Activated naive CD8-positive, alpha-beta T cell treated with anti-CD3 and anti-CD28 coated beads for 36 hours (primary cell): Measurements from ENCODE around the gene THSD4. TPM values are rescaled to one million over a fixed set of nuclear protein-coding genes. Genes with fewer than 3 reads are reported as not detected.

Experiments used
- DNase-seq: peaks from one replicate; pipeline ENCODE4 v3.0.0; 2021
- H3K27ac Mint-ChIP-seq: one replicate; pipeline ENCODE4 v1.8.0; 2022; ENCODE audit warnings: mild to moderate bottlenecking, moderate library complexity, mixed read lengths
- H3K27me3 Mint-ChIP-seq: one replicate; pipeline ENCODE4 v1.8.0; 2022; ENCODE audit warnings: mild to moderate bottlenecking, mixed read lengths
- H3K36me3 Mint-ChIP-seq: one replicate; pipeline ENCODE4 v1.8.0; 2021; ENCODE audit warnings: mild to moderate bottlenecking, mixed read lengths
- H3K4me1 Mint-ChIP-seq: one replicate; pipeline ENCODE4 v1.8.0; 2021; ENCODE audit warnings: mixed read lengths
- H3K4me3 Mint-ChIP-seq: one replicate; pipeline ENCODE4 v1.8.0; 2022; ENCODE audit warnings: mild to moderate bottlenecking, moderate library complexity, mixed read lengths
- H3K9me3 Mint-ChIP-seq: one replicate; pipeline ENCODE4 v1.8.0; 2022; ENCODE audit warnings: mixed read lengths
- total RNA-seq, 2 experiments: library from RNA; stranded (reverse); gene quantifications; one replicate each; pipeline ENCODE4 v1.2.3, GENCODE V29; 2021

Gene THSD4
- total RNA-seq, 2 experiments from 2014 or later: not detected

- no peaks in the 10 kb centered on the region for H3K9me3 Mint-ChIP-seq
- H3K36me3 Mint-ChIP-seq: no peaks in the 10 kb centered on the region
- H3K27me3 Mint-ChIP-seq: peaks cover 17% of the 10 kb centered on the region
- no peaks in the 10 kb centered on the region for H3K4me1 Mint-ChIP-seq
- H3K27ac Mint-ChIP-seq: no peak overlapping the region
- no peak for DNase-seq
- no peak overlapping the region for H3K4me3 Mint-ChIP-seq
Observed at GRCh38 chr15:71627604-71628003, 512.3 kb downstream of the THSD4 start.

- peaks cover 14% of the 10 kb centered on the region for H3K27me3 Mint-ChIP-seq
- H3K27ac Mint-ChIP-seq: no peak overlapping the region
- H3K4me3 Mint-ChIP-seq: no peak overlapping the region
- no peaks in the 10 kb centered on the region for H3K4me1 Mint-ChIP-seq
- H3K9me3 Mint-ChIP-seq: no peaks in the 10 kb centered on the region
- H3K36me3 Mint-ChIP-seq: no peaks in the 10 kb centered on the region
- DNase-seq: no peak
Observed at GRCh38 chr15:71628988-71629770, 513.9 kb downstream of the THSD4 start.

- H3K4me3 Mint-ChIP-seq: no peak overlapping the region
- H3K36me3 Mint-ChIP-seq: no peaks in the 10 kb centered on the region
- no peaks in the 10 kb centered on the region for H3K4me1 Mint-ChIP-seq
- peaks cover 20% of the 10 kb centered on the region for H3K27me3 Mint-ChIP-seq
- no peak for DNase-seq
- H3K9me3 Mint-ChIP-seq: no peaks in the 10 kb centered on the region
- no peak overlapping the region for H3K27ac Mint-ChIP-seq
Observed at GRCh38 chr15:71629781-71630474, 514.7 kb downstream of the THSD4 start.

- H3K4me1 Mint-ChIP-seq: no peaks in the 10 kb centered on the region
- DNase-seq: no peak
- H3K27ac Mint-ChIP-seq: no peak overlapping the region
Observed at GRCh38 chr15:71630475-71630809, 515.2 kb downstream of the THSD4 start.

GRCh38 chr15:71632576-71633195 lies 517.4 kb downstream of the THSD4 start:
- Mint-ChIP-seq H3K4me1 (no peaks in the 10 kb centered on the region), H3K4me3 (no peak overlapping the region)
- DNase-seq: no peak

More at GRCh38 chr15:71630475-71630809, 515.2 kb downstream of the THSD4 start:
- H3K4me3 Mint-ChIP-seq: no peak overlapping the region
- peaks cover 25% of the 10 kb centered on the region for H3K27me3 Mint-ChIP-seq
- H3K9me3 Mint-ChIP-seq: no peaks in the 10 kb centered on the region
- no peaks in the 10 kb centered on the region for H3K36me3 Mint-ChIP-seq

GRCh38 chr15:71634820-71635560 lies 519.7 kb downstream of the THSD4 start:
- Mint-ChIP-seq H3K4me3 (no peak overlapping the region), H3K36me3 (no peaks in the 10 kb centered on the region), H3K4me1 (no peaks in the 10 kb centered on the region), H3K27ac (no peak overlapping the region), H3K27me3 (peaks cover 30% of the 10 kb centered on the region), H3K9me3 (no peaks in the 10 kb centered on the region)
- no peak for DNase-seq

More at GRCh38 chr15:71632576-71633195, 517.4 kb downstream of the THSD4 start:
- Mint-ChIP-seq H3K27ac (no peak overlapping the region), H3K27me3 (peaks cover 29% of the 10 kb centered on the region), H3K36me3 (no peaks in the 10 kb centered on the region), H3K9me3 (no peaks in the 10 kb centered on the region)

GRCh38 chr15:71635735-71636134 lies 520.5 kb downstream of the THSD4 start:
- no peaks in the 10 kb centered on the region for H3K9me3 Mint-ChIP-seq
- peaks cover 37% of the 10 kb centered on the region for H3K27me3 Mint-ChIP-seq
- no peak overlapping the region for H3K4me3 Mint-ChIP-seq
- no peaks in the 10 kb centered on the region for H3K36me3 Mint-ChIP-seq
- no peak overlapping the region for H3K27ac Mint-ChIP-seq
- H3K4me1 Mint-ChIP-seq: no peaks in the 10 kb centered on the region
- DNase-seq: no peak

GRCh38 chr15:71638876-71639275 lies 523.6 kb downstream of the THSD4 start:
- peaks cover 46% of the 10 kb centered on the region for H3K27me3 Mint-ChIP-seq
- H3K9me3 Mint-ChIP-seq: no peaks in the 10 kb centered on the region
- no peaks in the 10 kb centered on the region for H3K4me1 Mint-ChIP-seq
- DNase-seq: no peak
- no peaks in the 10 kb centered on the region for H3K36me3 Mint-ChIP-seq
- H3K27ac Mint-ChIP-seq: no peak overlapping the region
- no peak overlapping the region for H3K4me3 Mint-ChIP-seq

- Mint-ChIP-seq H3K36me3 (no peaks in the 10 kb centered on the region), H3K4me3 (no peak overlapping the region), H3K4me1 (no peaks in the 10 kb centered on the region), H3K27ac (no peak overlapping the region), H3K27me3 (peaks cover 42% of the 10 kb centered on the region), H3K9me3 (no peaks in the 10 kb centered on the region)
- no peak for DNase-seq
Observed at GRCh38 chr15:71639471-71639870, 524.2 kb downstream of the THSD4 start.

- no peaks in the 10 kb centered on the region for H3K36me3 Mint-ChIP-seq
- H3K9me3 Mint-ChIP-seq: peaks cover 4% of the 10 kb centered on the region
- DNase-seq: no peak
- no peak overlapping the region for H3K4me3 Mint-ChIP-seq
- no peaks in the 10 kb centered on the region for H3K4me1 Mint-ChIP-seq
- no peak overlapping the region for H3K27ac Mint-ChIP-seq
- peaks cover 32% of the 10 kb centered on the region for H3K27me3 Mint-ChIP-seq
Observed at GRCh38 chr15:71643918-71644317, 528.6 kb downstream of the THSD4 start.

GRCh38 chr15:71646767-71647486 lies 531.7 kb downstream of the THSD4 start:
- no peak overlapping the region for H3K4me3 Mint-ChIP-seq
- no peak for DNase-seq
- H3K27ac Mint-ChIP-seq: no peak overlapping the region
- H3K27me3 Mint-ChIP-seq: peaks cover 17% of the 10 kb centered on the region
- no peaks in the 10 kb centered on the region for H3K4me1 Mint-ChIP-seq
- H3K36me3 Mint-ChIP-seq: no peaks in the 10 kb centered on the region
- peaks cover 4% of the 10 kb centered on the region for H3K9me3 Mint-ChIP-seq

GRCh38 chr15:71647487-71647808 lies 532.2 kb downstream of the THSD4 start:
- no peak for DNase-seq
- no peaks in the 10 kb centered on the region for H3K4me1 Mint-ChIP-seq
- peaks cover 4% of the 10 kb centered on the region for H3K9me3 Mint-ChIP-seq
- H3K27ac Mint-ChIP-seq: no peak overlapping the region
- no peak overlapping the region for H3K4me3 Mint-ChIP-seq
- H3K36me3 Mint-ChIP-seq: no peaks in the 10 kb centered on the region
- H3K27me3 Mint-ChIP-seq: peaks cover 15% of the 10 kb centered on the region

- peaks cover 4% of the 10 kb centered on the region for H3K9me3 Mint-ChIP-seq
- no peak overlapping the region for H3K27ac Mint-ChIP-seq
- H3K4me3 Mint-ChIP-seq: no peak overlapping the region
- peaks cover 14% of the 10 kb centered on the region for H3K27me3 Mint-ChIP-seq
- no peak for DNase-seq
- H3K36me3 Mint-ChIP-seq: no peaks in the 10 kb centered on the region
- H3K4me1 Mint-ChIP-seq: no peaks in the 10 kb centered on the region
Observed at GRCh38 chr15:71648095-71648494, 532.8 kb downstream of the THSD4 start.

GRCh38 chr15:71649894-71650293 lies 534.6 kb downstream of the THSD4 start:
- H3K27me3 Mint-ChIP-seq: peaks cover 13% of the 10 kb centered on the region
- DNase-seq: no peak

More at GRCh38 chr15:71649894-71650293, 534.6 kb downstream of the THSD4 start:
- Mint-ChIP-seq H3K36me3 (no peaks in the 10 kb centered on the region), H3K27ac (no peak overlapping the region), H3K4me1 (no peaks in the 10 kb centered on the region), H3K9me3 (peaks cover 3% of the 10 kb centered on the region), H3K4me3 (no peak overlapping the region)
